PC-9 (cell line): ENCODE data around the gene CSF1R. TPM values are rescaled to one million over a fixed set of nuclear protein-coding genes. Genes with fewer than 3 reads are reported as not detected.

Experiments
- BruUV-seq: library from RNA; stranded (reverse); fragments of 400-500 nt; replicated peaks from 2 replicates; lab custom pipeline; 2021; lab: Mats Ljungman, UMichigan
- CTCF ChIA-PET: fragments of 300-600 bp; sonication (Branson Sonifier 250); formaldehyde crosslinking; loops from one replicate; lab custom pipeline; 2022; ENCODE audit warnings: antibody characterized with exemption; lab: Charles Lee
- POLR2A ChIA-PET: fragments of 300-600 bp; sonication (Branson Sonifier 250); formaldehyde crosslinking; loops from one replicate; lab custom pipeline; 2022; ENCODE audit warnings: antibody characterized with exemption; ENCODE audit not compliant: unreplicated experiment; lab: Charles Lee
- DNase-seq, 2 experiments: peaks; one replicate each; pipeline versions ENCODE4 v3.0.0 to v3.0.0-alpha.2; 2015 to 2022; ENCODE audit warnings: mixed read lengths in 1 of 2
- H2AFZ ChIP-seq: fragments of 200-600 bp; sonication (generic); 2 replicates; pipeline ENCODE4 v1.8.1; 2017; ENCODE audit warnings: antibody characterized with exemption
- H3F3A ChIP-seq: fragments of 200-600 bp; sonication (generic); 2 replicates; pipeline ENCODE4 v1.8.1; 2017; ENCODE audit warnings: antibody characterized with exemption, mild to moderate bottlenecking, low read depth; ENCODE audit not compliant: insufficient read depth
- H3K27ac ChIP-seq: fragments of 200-600 bp; sonication (generic); 2 replicates; pipeline ENCODE4 v1.6.1; 2016; ENCODE audit warnings: mixed run types
- H3K27me3 ChIP-seq: fragments of 200-600 bp; sonication (generic); 2 replicates; pipeline ENCODE4 v1.6.1; 2016; ENCODE audit warnings: low read depth, mixed run types; ENCODE audit not compliant: insufficient read depth
- H3K36me3 ChIP-seq: fragments of 200-600 bp; sonication (generic); 2 replicates; pipeline ENCODE4 v1.6.1; 2016; ENCODE audit warnings: low read depth, mixed run types
- H3K4me1 ChIP-seq: fragments of 200-600 bp; sonication (generic); replicated peaks from 2 replicates; pipeline ENCODE4 v1.6.1; 2016; ENCODE audit warnings: mixed run types; ENCODE audit not compliant: insufficient read depth
- H3K4me2 ChIP-seq: fragments of 200-600 bp; sonication (generic); 2 replicates; pipeline ENCODE4 v1.6.1; 2017; ENCODE audit warnings: mixed run types
- H3K4me3 ChIP-seq: fragments of 200-600 bp; sonication (generic); 2 replicates; pipeline ENCODE4 v1.6.1; 2016; ENCODE audit warnings: mixed run types
- H3K79me2 ChIP-seq: fragments of 200-600 bp; sonication (generic); 2 replicates; pipeline ENCODE4 v1.6.1; 2017; ENCODE audit warnings: low read depth, mixed run types
- H3K9me2 ChIP-seq: fragments of 200-600 bp; sonication (generic); 2 replicates; pipeline ENCODE4 v1.8.1; 2017; ENCODE audit warnings: mild to moderate bottlenecking; ENCODE audit not compliant: insufficient read depth
- H3K9me3 ChIP-seq: fragments of 200-600 bp; sonication (generic); 2 replicates; pipeline ENCODE4 v1.8.1; 2016; ENCODE audit warnings: low read depth; ENCODE audit not compliant: insufficient read depth
- H4K20me1 ChIP-seq: fragments of 200-600 bp; sonication (generic); 2 replicates; pipeline ENCODE4 v1.8.1; 2017; ENCODE audit not compliant: insufficient read depth
- CTCF ChIP-seq: fragments of 200-600 bp; sonication (generic); conservative IDR thresholded peaks from 2 replicates; pipeline ENCODE4 v1.6.1; 2017; ENCODE audit warnings: mixed run types, antibody characterized with exemption, mild to moderate bottlenecking, moderate library complexity
- EZH2 ChIP-seq: fragments of 200-600 bp; sonication (generic); IDR thresholded peaks from 2 replicates; pipeline ENCODE4 v1.8.0; 2017; ENCODE audit warnings: antibody characterized with exemption, low read depth
- intact Hi-C: fragments of 100-400 bp; cut with micrococcal nuclease; formaldehyde crosslinking; loops from one replicate; pipeline ENCODE4 v1.10.0; 2022; ENCODE audit not compliant: unreplicated experiment
- total RNA-seq: library from RNA; stranded (reverse); gene quantifications from 2 replicates; pipeline ENCODE4 v1.2.3, GENCODE V29; 2021

CSF1R gene
- total RNA-seq, 1 experiment from 2014 or later, result 0.72 TPM

- TF ChIP-seq EZH2, result no peak
- no peak for TF ChIP-seq CTCF
- Histone ChIP-seq H3K9me2 (no peaks in the 10 kb centered on the region), H3K4me1 (no peaks in the 10 kb centered on the region), H3K36me3 (peaks cover 49% of the 10 kb centered on the region), H3K4me2 (no peak overlapping the region), H3K9me3 (no peaks in the 10 kb centered on the region), H3K27me3 (no peaks in the 10 kb centered on the region), H2AFZ (no peak overlapping the region), H3F3A (0 out of 2 replicates have a peak, but pooled peaks cover under 1% of the 10 kb centered on the region), H3K27ac (no peak overlapping the region), H4K20me1 (peaks cover 4% of the 10 kb centered on the region; the same call in 1 of the 2 replicates), H3K79me2 (no peaks in the 10 kb centered on the region), H3K4me3 (no peak overlapping the region)
- POLR2A ChIA-PET, result interaction anchor here (0.6 kb wide), 1 partner anchor 38 kb away, joined by 3 read pairs; no protein-coding TSS in a partner anchor
- CTCF ChIA-PET, result no interaction called here
- no TSS peak for BruUV-seq
- intact Hi-C loops, result loop anchor here (10.0 kb wide), 1 partner anchor 170 kb away; no protein-coding TSS in a partner anchor
- no peak for DNase-seq
These were observed 42.0 kb downstream of the CSF1R start for GRCh38 chr5:150044329-150044681.

- Histone ChIP-seq H3K4me1 (no peaks in the 10 kb centered on the region), H3K27ac (no peak overlapping the region), H3K79me2 (no peaks in the 10 kb centered on the region), H3K4me3 (no peak overlapping the region), H3K9me3 (no peaks in the 10 kb centered on the region), H3F3A (no peaks in the 10 kb centered on the region), H3K27me3 (no peaks in the 10 kb centered on the region), H3K4me2 (no peak overlapping the region), H2AFZ (no peak overlapping the region), H3K36me3 (peaks cover 48% of the 10 kb centered on the region), H3K9me2 (no peaks in the 10 kb centered on the region), H4K20me1 (peaks cover 4% of the 10 kb centered on the region; the same call in 1 of the 2 replicates)
- TF ChIP-seq CTCF (no peak), EZH2 (no peak)
- no peak for DNase-seq
- intact Hi-C loops, result loop anchor here (10.0 kb wide), 1 partner anchor 171 kb away; no protein-coding TSS in a partner anchor
- POLR2A ChIA-PET, result no interaction called here
- CTCF ChIA-PET, result no interaction called here
- BruUV-seq, result no TSS peak
These were observed 42.6 kb downstream of the CSF1R start for GRCh38 chr5:150043657-150044328.

- no peaks in the 10 kb centered on the region for H3K79me2 ChIP-seq
- peaks cover 53% of the 10 kb centered on the region for H3K36me3 ChIP-seq
- no peak for DNase-seq
- no peaks in the 10 kb centered on the region for H3K27me3 ChIP-seq
- no TSS peak for BruUV-seq
- POLR2A ChIA-PET, result no interaction called here
- H3K27ac ChIP-seq, result no peak overlapping the region
- intact Hi-C loops, result loop anchor here (10.0 kb wide), 1 partner anchor 172 kb away; no protein-coding TSS in a partner anchor
- H3K4me2 ChIP-seq, result no peak overlapping the region
- no peaks in the 10 kb centered on the region for H3K9me2 ChIP-seq
- H3F3A ChIP-seq, result no peaks in the 10 kb centered on the region
- no peak overlapping the region for H2AFZ ChIP-seq
- TF ChIP-seq EZH2 (no peak), CTCF (no peak)
- no peaks in the 10 kb centered on the region for H3K4me1 ChIP-seq
- CTCF ChIA-PET, result no interaction called here
- H3K4me3 ChIP-seq, result no peak overlapping the region
- H4K20me1 ChIP-seq, result peaks cover 4% of the 10 kb centered on the region; the same call in 1 of the 2 replicates
- H3K9me3 ChIP-seq, result no peaks in the 10 kb centered on the region
These were observed 43.9 kb downstream of the CSF1R start for GRCh38 chr5:150042459-150042858.
